ENCODE results near the gene MT1F.

The MT1F gene

GRCh38 chr16:56682703-56683397 is 25.1 kb downstream of the MT1F start:
- DNase-seq (ENCODE audit: low read depth, low spot score) = no peak
- no peaks in the 10 kb centered on the region for H3K36me3 ChIP-seq (ENCODE audit: insufficient read depth, low read length)
- peak overlapping the region; percentile 72 for H3K4me3 ChIP-seq
- H3K27ac ChIP-seq = no peak overlapping the region
- H3K9ac ChIP-seq (ENCODE audit: insufficient read length) = peak overlapping the region; percentile 54
- no peaks in the 10 kb centered on the region for H3K9me3 ChIP-seq (ENCODE audit: low read depth, low read length)
- TF ChIP-seq POLR2AphosphoS5 (IDR thresholded peaks at IDR 0.05; ENCODE audit: borderline replicate concordance, low read depth, low read length) = no peak
- no peak for TF ChIP-seq FOXP2 (optimal IDR thresholded peaks at IDR 0.05; ENCODE audit: control extremely low read depth, extremely low read length, insufficient read depth)
- TF ChIP-seq EZH2 (IDR thresholded peaks at IDR 0.05) = no peak

DNA sequence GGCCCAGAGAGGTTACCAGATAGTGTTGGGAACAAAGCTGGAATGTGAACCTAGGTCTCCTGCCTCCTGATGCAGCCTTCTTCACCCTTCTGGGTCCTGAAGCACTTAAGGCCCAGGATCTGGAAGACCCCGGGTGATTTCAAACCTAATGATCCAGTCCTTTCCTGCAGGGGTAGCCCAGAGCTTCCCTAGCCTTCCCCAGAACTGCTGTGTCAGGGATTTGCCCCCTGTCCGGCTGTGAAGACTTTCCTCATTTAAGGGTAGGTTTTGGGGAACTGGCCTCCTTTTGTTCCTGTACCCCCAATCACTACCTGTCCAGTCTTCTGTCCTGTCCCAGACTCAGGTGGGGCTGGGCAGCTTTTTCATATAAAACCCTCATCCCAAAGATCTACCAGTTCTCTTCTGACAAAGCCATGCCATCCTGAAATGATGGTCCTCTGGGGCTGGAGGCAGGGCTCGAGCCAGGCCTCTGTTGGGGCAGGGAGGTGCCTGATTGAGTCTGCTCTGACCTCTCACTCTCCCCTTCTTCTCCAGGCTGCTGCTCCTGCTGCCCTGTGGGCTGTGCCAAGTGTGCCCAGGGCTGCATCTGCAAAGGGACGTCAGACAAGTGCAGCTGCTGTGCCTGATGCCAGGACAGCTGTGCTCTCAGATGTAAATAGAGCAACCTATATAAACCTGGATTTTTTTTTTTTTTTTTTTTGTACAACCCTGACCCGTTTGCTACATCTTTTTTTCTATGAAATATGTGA is 25.8 kb downstream of the MT1F start:
- DNase-seq (ENCODE audit: low read depth, low spot score) = no peak
- H3K4me3 ChIP-seq = no peak overlapping the region
- TF ChIP-seq FOXP2 (optimal IDR thresholded peaks at IDR 0.05; ENCODE audit: control extremely low read depth, extremely low read length, insufficient read depth) (no peak), EZH2 (IDR thresholded peaks at IDR 0.05) (no peak), POLR2AphosphoS5 (IDR thresholded peaks at IDR 0.05; ENCODE audit: borderline replicate concordance, low read depth, low read length) (no peak)
- no peaks in the 10 kb centered on the region for H3K9me3 ChIP-seq (ENCODE audit: low read depth, low read length)
- H3K9ac ChIP-seq (ENCODE audit: insufficient read length) = no peak overlapping the region
- no peaks in the 10 kb centered on the region for H3K36me3 ChIP-seq (ENCODE audit: insufficient read depth, low read length)
- H3K27ac ChIP-seq = no peak overlapping the region

DNA sequence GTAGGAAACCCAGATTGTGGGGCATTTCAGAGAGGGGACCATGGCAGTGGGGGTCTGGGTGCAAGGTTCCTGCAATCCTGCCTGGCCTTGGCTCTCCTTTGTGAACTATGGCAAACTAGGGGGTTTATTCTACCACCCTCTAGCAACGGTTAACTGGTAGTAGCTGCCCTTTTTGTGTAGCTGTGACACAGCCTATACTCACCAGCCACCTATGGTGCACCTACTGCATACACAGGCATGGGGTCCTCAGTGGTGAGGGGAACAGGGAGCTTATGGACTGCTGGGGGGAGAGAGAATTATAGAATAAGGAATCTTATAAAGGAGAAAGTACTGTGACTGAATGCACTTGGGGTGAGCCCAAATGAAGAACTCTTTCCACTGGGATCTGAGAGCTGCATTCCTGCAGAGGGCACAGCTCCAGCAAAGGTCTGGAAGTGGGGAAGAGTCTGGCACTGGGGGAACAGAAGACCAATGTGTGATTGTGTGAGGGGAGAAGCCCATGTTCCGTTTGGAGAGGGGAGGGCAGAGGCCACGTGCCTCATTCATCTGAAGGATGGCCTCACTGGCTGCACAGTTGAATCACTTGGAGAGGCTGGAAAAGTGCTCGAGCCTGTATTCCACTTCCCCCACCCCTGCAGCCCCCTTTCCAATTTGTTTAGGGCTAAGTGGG is 26.6 kb downstream of the MT1F start:
- Histone ChIP-seq H3K9me3 (ENCODE audit: low read depth, low read length) (no peaks in the 10 kb centered on the region), H3K36me3 (ENCODE audit: insufficient read depth, low read length) (no peaks in the 10 kb centered on the region), H3K27ac (no peak overlapping the region), H3K9ac (ENCODE audit: insufficient read length) (no peak overlapping the region), H3K4me3 (no peak overlapping the region)
- no peak for DNase-seq (ENCODE audit: low read depth, low spot score)
- TF ChIP-seq FOXP2 (optimal IDR thresholded peaks at IDR 0.05; ENCODE audit: control extremely low read depth, extremely low read length, insufficient read depth) = no peak
- TF ChIP-seq POLR2AphosphoS5 (IDR thresholded peaks at IDR 0.05; ENCODE audit: borderline replicate concordance, low read depth, low read length) = no peak
- TF ChIP-seq EZH2 (IDR thresholded peaks at IDR 0.05) = no peak

DNA sequence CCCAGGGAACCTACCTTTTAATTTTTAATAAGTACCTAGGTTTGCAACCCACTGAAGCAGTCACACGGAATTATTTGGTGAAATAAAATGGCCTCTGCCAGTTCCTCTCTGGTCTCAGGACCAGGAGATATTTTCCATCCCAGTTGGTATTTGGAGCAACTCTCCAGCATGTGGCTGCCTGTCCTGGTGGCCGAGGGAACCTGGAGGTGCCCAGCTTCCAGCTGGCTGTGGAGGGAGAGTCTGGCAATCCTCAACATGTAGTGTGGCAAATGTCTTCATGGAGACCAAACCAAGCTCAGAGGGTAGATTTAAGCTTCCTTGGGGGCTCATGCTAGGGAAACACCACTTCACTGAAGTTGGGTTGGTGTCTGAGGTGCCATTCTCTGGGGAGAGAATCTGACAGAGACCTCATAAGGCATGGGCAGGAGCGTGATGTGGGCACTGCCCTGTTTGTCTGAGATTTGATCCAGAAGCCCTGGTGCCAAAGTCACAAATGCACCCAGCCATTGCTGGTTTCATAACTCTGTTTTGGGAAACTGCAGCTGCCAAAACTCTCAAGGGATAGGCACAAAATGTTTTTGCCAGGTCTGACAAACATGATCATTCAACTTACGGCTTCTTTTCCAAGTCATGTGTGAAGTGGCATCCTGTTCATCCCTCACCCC is 27.3 kb downstream of the MT1F start:
- DNase-seq (ENCODE audit: low read depth, low spot score) = no peak
- Histone ChIP-seq H3K36me3 (ENCODE audit: insufficient read depth, low read length) (no peaks in the 10 kb centered on the region), H3K9ac (ENCODE audit: insufficient read length) (no peak overlapping the region), H3K9me3 (ENCODE audit: low read depth, low read length) (no peaks in the 10 kb centered on the region), H3K27ac (no peak overlapping the region), H3K4me3 (no peak overlapping the region)
- TF ChIP-seq POLR2AphosphoS5 (IDR thresholded peaks at IDR 0.05; ENCODE audit: borderline replicate concordance, low read depth, low read length) (no peak), FOXP2 (optimal IDR thresholded peaks at IDR 0.05; ENCODE audit: control extremely low read depth, extremely low read length, insufficient read depth) (no peak), EZH2 (IDR thresholded peaks at IDR 0.05) (no peak)

DNA sequence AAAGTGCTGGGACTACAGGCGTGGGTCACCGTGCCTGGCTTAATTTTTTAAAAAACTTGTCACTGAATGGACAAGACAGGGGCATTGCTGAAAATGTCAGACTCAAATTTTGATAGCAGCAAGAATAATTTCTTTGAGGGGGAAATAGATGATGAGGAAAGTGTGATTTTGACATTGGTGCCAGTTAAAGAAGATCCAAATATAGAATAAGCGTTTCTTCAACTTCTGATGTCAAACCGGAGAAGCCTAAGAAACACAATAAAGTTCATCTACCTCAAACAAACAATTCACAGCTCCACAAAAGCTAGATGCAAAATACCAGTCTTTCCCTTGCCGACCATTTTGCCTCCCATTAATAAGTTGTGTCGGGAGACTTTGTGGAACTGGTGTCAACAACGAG is 29.0 kb downstream of the MT1F start:
- Histone ChIP-seq H3K9me3 (ENCODE audit: low read depth, low read length) (no peaks in the 10 kb centered on the region), H3K4me3 (no peak overlapping the region), H3K36me3 (ENCODE audit: insufficient read depth, low read length) (no peaks in the 10 kb centered on the region), H3K27ac (no peak overlapping the region), H3K9ac (ENCODE audit: insufficient read length) (no peak overlapping the region)
- no peak for DNase-seq (ENCODE audit: low read depth, low spot score)
- TF ChIP-seq FOXP2 (optimal IDR thresholded peaks at IDR 0.05; ENCODE audit: control extremely low read depth, extremely low read length, insufficient read depth) (no peak), POLR2AphosphoS5 (IDR thresholded peaks at IDR 0.05; ENCODE audit: borderline replicate concordance, low read depth, low read length) (no peak), EZH2 (IDR thresholded peaks at IDR 0.05) (no peak)

- no peaks in the 10 kb centered on the region for H3K9me3 ChIP-seq (ENCODE audit: low read depth, low read length)
- no peak for TF ChIP-seq EZH2 (IDR thresholded peaks at IDR 0.05)
- no peak for TF ChIP-seq FOXP2 (optimal IDR thresholded peaks at IDR 0.05; ENCODE audit: control extremely low read depth, extremely low read length, insufficient read depth)
- no peak for TF ChIP-seq POLR2AphosphoS5 (IDR thresholded peaks at IDR 0.05; ENCODE audit: borderline replicate concordance, low read depth, low read length)
- no peak for DNase-seq (ENCODE audit: low read depth, low spot score)
- H3K36me3 ChIP-seq (ENCODE audit: insufficient read depth, low read length) = no peaks in the 10 kb centered on the region
- H3K4me3 ChIP-seq = no peak overlapping the region
- no peak overlapping the region for H3K27ac ChIP-seq
- H3K9ac ChIP-seq (ENCODE audit: insufficient read length) = no peak overlapping the region
Observed at GRCh38 chr16:56688762-56689161, 31.0 kb downstream of the MT1F start.

DNA sequence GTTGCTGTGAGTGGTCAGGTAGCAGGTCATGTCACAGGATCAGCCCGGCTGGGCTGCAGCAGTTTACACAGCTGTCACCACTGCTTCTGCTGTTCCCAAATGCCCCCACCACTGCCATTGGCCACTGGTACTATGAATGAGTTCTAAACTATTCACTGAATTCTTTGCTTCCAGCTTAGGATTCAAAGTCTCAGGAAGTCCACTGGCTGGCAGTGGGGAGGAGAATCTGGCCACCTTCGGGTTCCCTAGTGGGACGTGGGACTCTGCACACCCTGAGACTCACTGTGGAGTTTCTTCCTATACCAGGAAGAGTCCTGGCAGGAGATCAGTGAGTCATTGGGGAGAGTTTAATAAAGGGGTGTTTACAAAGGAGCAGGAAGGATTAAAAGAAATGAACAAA is 31.4 kb downstream of the MT1F start:
- Histone ChIP-seq H3K27ac (no peak overlapping the region), H3K36me3 (ENCODE audit: insufficient read depth, low read length) (no peaks in the 10 kb centered on the region), H3K9me3 (ENCODE audit: low read depth, low read length) (no peaks in the 10 kb centered on the region), H3K4me3 (no peak overlapping the region), H3K9ac (ENCODE audit: insufficient read length) (no peak overlapping the region)
- DNase-seq (ENCODE audit: low read depth, low spot score) = no peak
- TF ChIP-seq FOXP2 (optimal IDR thresholded peaks at IDR 0.05; ENCODE audit: control extremely low read depth, extremely low read length, insufficient read depth) = no peak
- TF ChIP-seq EZH2 (IDR thresholded peaks at IDR 0.05) = no peak
- TF ChIP-seq POLR2AphosphoS5 (IDR thresholded peaks at IDR 0.05; ENCODE audit: borderline replicate concordance, low read depth, low read length) = no peak

Data from SK-N-MC (cell line).